Kasumi-1 (cell line): ENCODE results near the gene SKOR1.
A peak's percentile ranks its signal among the peaks of the same experiment; 100 is the strongest.

Experiments
- DNase-seq, 2 experiments: peaks; one replicate each; lab custom pipeline; 2025; lab: John Stamatoyannopoulos, UW

SKOR1 gene

DNA sequence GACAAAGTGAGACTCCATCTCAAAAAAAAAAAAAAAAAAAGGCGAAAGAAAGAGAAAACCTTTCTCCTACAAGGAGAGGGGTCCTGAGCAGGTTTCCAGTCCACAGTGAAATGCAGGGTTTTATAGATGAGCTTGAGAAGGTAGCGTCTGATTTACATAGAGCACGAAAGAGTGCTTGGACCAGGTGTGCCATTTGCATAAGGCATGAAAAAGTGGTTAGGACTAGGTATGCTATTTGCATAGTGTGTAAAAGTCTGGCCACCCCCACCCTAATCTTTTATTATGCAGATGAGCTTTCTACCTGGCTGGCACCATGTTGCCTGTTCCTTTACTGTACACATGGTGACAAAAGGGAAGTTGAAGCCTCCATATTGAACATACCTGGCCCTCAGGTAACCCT is 28.1 kb downstream of the SKOR1 start:
- no peak for DNase-seq

DNA sequence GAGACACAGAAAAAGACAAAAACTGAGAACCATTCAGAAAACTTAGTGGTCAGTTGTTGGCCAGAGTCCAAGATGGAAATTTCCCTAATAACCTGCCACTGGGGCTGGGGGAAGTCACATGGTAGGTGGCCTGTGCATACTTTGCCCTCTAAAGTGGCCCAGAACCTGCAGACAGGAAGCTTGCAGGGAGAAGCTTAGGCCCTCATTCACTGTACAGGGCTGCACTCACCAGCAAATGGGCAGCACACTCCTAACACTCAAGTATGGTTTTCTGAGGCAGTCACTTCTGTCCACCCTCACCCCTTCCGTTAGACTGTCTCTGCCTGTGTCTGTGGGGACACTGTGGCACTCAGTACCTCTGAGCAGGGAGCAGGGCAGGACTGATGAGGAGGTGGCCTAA is 29.0 kb downstream of the SKOR1 start:
- no peak for DNase-seq

DNA sequence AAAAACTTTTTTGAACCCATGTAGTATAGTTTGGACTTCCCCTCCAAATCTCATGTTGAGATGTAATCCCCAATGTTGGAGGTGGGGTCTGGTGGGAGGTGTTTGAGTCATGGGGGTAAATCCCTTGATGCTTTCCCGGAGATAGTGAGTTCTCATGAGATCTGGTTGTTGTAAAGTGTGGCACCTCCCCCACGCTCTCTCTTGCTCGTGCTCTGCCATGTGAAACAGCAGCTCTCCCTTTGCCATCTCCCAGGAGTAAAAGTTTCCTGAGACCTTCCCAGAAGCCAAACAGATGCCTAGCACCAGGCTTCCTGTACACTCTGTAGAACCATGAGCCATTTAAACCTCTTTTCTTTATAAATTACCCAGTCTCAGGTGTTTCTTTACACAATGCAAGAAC is 30.5 kb downstream of the SKOR1 start:
- no peak for DNase-seq

DNA sequence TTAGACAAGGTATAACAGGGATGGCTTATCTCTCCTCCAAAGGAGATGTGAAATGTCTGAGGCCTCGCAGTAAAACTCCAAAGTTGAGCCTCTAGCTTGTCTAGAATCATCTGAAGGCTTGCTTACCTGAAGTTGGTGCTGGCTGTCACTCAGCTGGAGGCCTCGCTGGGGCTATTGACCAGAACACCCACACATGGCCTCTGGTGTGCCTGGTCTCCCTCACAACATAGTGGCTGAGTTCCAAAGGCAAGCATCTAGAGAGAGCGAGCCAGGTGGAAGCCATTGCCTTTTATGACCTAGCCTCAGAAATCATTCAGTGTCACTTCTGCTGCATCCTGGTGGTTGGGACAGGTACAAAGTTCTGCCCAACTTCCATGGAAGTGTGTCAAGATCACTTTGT is 31.9 kb downstream of the SKOR1 start:
- DNase-seq = no peak

DNA sequence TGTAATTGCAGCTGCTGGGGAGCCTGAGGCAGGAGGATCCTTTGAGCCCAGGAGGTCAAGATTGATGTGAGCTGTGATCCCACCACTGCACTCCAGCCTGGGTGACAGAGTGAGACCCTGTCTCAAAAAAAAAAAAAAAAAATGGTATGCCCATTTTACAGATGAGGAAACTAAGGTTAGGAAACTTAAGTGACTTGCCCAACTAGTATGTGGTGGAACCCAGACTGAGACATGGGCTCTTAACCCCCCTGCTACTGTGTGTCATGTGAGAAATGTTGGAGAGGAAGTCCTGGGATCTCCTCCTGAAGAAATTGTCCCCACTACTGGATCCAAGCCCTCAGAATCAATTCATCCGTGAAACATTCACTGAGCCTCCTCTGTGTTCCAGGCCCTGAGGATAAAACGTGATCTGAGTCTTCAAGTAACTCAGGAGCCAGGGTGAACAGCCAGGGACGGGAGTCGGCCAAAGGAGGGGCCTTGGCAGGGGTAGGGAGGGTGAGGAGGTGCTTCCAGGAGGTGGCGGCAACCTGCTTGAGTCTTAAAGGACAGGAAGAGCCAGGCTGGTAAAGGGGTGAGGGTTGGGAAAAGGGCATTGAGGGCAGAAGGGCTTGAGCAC is 34.1 kb downstream of the SKOR1 start:
- no peak for DNase-seq

DNA sequence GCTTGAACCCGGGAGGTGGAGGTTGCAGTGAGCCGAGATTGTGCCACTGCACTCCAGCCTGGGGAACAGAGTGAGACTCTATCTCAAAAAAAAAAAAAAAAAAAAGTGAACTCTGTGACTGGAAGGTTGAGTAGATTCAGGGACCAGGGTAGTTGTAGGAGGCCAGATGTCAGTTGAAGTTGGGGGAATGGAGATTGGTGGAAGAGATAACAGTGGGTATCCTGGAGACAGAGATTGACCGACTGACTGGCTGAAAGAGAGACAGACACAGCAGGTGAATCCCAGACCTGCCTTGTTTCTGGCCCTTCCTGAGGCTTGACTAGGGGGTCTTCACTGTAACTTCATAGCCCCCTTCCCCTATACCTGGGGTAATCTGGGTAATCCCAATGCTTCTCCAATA is 36.7 kb downstream of the SKOR1 start:
- no peak for DNase-seq

DNA sequence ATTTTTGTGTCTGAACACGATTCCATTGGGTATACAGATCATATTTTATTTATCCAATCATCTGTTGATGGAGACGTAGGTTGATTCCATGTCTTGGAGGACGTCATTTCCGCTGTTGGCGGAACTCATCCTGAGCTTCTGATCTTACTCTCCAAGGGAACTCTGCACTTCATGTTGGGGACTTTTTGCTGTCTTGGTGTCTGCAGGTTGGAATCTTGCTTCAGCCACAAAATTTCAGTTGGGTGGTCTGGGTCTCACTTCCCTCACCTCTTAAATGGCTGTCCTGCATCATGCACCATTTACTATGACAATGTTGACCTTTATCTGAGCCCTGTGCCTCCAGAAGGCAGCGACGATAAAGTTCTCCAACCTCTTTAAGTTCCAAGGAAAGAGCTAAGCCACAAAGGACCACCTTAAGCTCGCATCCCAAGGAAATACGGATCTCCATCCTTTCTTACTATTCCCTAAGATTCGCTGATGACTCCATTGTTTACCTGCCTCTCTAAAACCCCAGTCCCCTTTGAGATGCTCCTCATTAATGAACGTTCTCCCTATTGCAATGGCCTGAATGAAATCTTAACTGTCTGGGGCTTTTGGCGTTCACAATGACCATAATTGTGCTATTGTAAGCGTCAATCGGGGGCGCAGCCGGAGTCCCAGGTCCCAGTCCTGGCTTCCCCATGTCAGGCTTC is 37.6 kb downstream of the SKOR1 start:
- DNase-seq = no peak

DNA sequence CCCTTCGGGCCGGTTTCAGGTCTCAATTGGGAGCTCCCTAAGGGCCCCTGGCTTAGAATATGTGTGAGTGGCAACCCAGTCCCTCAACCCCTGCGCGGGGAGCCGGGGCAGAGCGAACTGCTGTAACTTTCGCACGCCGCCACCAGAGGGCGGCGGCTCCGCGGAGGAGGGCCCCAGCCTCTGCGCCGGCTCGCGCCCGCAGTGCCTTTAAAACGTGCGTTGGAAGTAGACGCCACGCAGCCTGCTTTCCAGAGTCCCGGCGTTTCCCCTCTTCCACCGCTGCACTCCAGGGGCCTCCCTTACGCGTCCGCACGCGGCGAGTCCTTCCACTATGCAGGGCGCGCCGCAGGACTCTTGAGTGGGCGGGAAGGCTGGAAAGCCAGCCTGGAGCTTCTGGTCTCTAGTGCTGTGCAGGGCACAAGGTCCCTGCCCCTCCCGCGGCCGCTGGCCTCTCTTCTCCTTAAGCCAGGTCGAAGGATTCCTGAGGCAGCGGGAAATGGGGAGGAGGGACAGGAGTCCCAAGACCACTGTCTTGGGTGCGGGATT is 38.2 kb downstream of the SKOR1 start:
- DNase-seq = peak; percentile 81 to 88

DNA sequence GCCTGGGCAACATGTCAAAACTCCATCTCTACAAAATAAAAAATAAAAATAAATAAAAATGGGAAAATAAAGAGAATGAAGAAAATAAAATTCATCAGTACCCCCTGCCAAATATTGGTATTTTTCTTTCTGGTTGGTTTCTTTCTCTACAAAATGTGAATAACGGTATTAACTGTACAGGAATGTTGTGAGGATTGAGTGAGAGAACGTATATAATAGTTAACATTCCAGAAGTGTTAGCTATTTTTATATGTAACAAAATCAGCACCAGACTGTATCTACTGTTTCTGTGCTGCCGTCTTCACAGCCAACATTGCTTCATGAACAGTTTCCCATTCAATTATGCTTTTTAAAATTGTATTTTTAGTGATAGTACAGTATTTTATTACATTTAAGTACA is 40.0 kb downstream of the SKOR1 start:
- no peak for DNase-seq

DNA sequence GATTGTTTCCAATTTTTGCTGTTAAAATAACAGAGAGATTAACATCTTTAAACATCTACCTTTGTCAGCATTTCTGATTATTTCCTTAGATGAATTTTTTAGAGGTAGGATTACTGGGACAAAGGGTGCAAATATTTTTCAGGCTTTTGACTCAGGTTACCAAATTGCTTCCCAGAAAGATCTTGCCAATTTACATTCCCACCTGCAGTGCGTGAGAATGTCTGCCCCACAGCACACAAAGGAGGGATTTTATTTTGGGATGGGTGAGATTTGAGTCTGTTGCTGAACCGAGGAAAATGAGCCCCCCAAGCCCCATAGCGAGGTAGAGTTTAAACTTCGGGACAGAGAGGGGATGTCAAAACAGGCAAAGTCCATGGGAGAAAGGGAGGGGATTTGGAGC is 40.5 kb downstream of the SKOR1 start:
- no peak for DNase-seq

DNA sequence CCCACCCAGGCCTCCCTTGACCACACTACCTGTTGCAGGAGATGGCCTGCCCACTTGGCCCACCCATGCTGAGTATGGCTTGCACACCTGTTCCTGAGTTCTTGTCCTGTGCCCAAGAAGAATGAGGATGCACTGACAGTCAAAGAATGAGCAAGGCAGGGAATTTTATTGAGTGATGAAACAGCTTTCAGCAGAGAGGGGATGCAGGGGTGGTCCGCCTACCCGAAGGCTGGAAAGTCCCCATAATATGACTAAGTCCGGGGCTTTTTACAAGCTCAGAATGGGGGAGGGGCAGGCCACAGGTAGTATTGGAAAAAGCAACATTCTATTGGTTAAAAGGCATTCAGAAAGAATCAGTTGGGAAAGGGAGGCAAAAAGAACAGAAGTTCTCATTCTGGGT is 44.4 kb downstream of the SKOR1 start:
- no peak for DNase-seq

DNA sequence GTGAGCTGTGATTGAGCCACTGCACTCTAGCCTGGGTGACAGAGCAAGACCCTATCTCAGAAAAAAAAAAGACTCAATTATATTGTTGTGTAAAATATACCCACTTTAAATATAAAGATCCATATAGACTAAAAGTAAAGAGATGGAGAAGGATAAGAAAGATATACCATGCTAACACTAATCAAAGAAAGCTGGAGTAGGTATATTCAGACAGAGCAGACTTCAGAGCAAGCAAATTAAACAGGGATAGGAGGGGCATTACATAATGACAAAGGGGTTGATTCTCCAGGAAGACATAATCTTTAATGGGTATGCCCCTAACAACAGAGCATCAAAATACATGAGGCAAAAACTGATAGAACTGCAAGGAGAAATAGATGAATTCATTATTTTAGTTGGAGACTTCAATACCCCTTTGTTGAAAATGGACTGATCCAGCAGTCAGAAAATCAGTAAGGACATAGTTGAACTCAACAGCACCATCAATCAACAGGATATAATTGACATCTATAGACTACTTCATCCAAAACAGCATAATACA is 45.6 kb downstream of the SKOR1 start:
- DNase-seq = no peak

DNA sequence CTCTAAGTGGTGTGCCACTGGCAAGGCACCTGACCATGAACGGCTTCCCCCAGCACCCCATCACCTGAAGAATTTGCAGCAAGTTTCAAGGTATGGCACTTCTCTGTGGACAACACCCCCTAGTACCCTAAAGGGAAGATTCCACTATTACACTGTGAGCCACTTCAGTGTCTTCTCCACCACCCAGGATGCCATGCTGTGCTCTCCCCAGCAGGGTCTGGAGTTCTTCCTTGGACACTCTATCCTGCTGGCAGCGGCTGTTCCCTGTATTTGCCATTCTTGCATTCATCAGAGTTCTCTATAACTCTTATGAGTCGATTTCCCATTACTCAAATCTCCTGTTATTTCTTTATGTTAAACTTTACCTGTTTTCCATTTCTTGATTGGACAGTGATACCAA is 48.5 kb downstream of the SKOR1 start:
- DNase-seq = no peak

DNA sequence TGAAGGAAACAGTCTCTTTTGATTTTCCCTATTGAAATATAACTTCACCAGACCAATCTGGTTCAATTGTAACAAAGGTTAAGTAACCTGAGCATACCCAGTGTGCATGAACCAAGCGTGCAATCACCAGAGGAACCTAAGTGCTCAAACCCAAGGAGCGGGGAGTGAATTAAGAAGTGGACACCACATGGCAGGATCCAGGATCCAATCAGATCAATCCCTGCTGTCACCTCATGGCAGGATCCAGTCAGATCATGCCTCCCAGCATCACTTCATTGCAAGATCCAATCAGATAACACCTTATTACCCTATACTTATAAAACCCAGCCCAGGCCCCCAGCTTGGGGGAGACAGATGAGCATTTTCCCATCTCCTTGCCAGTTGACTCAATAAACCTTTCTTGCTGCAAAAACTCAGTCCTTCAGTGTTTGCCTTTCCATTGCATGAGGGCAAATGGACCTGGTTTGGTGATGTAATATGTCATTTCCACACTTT is 53.5 kb downstream of the SKOR1 start:
- DNase-seq = no peak

DNA sequence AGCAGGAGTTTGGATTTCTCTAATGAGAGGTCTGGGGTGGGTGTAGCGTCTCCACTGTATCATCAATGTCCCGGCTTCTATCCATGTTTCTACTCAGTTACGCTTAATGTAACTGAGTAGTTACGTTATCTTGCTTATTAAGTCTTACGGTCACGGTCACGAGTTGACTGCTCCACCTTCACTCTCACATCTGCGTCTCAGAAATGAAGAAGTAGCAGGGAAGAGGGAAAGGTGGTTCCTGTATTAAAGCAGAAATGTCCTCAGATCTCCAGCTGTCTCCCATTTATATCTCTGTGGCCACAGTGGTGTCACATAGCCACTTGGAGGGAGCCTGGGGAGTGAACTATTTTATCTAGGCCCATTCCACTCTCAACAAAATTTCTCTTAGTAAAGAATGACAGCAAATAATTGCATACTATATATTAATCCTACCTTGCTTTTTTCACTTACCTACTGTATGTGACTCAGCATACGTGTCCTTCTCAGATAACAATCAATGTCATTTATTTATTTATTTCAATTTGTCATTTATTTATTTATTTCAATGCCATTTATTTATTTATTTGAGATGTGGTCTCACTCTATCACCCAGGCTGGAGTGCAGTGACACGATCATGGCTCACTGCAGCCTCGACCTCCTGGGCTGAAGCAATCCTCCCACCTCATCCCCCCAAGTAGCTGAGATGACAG is 54.3 kb downstream of the SKOR1 start:
- peak; percentile 77 to 80 for DNase-seq

DNA sequence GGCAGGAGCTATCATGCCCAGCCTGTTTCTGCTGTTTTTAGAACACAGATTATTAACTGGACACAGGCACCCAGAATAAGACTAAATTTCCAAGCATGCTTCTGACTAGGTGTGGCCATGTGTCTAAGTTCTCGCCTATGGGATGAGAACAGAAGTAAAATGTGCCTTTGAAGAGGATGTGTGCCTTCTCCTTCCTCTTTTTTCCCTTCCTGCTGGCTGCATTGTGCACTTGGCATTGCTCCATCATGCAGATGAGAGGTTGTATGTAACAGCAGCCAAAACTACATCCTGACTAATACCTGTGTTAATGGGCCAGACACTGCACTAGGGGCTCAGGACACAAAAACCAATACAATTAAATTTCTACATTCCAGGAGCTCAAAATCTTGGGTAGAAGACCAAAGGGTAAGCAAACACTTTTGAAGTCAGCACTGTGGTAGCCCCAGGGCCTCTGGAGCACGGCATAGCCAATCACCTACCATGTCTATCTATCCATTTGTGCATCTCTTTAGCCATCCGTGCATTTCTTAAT is 55.4 kb downstream of the SKOR1 start:
- DNase-seq = peak; percentile 86 to 87

DNA sequence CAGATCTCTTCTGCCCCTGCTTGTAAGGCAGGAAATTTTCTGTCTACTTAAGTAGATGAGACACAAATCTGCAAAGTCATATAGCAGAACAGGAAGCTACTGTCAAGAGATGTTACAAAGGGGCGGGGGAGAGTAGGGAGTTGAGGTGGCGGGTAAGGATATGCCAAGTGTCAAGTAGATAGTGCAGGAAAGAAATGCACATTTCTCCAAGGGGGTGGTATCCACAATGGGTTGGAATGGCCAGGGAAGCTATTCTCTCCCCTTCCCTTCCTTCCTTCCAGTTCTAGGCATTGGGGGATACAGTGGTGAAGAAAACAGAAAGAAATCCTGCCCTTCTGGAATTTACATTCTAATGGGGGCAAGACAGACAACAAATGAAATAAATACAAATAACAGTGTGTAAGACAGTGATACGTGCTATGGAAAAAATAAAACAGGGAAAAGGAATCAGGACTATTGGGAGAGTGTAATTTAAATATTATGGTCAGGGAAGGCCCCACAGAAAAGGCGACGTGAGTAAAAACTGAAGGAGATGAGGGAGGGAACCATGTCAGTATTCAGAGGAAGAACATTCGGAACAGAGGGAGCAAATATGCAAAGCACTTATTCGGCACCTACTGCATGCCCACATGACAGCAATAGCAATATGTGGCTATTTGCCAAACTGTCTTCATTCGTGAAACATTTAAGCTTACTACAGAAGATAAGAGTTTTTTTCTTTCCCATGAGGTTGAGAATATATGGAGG is 57.4 kb downstream of the SKOR1 start:
- DNase-seq = peak; percentile 92 to 95

DNA sequence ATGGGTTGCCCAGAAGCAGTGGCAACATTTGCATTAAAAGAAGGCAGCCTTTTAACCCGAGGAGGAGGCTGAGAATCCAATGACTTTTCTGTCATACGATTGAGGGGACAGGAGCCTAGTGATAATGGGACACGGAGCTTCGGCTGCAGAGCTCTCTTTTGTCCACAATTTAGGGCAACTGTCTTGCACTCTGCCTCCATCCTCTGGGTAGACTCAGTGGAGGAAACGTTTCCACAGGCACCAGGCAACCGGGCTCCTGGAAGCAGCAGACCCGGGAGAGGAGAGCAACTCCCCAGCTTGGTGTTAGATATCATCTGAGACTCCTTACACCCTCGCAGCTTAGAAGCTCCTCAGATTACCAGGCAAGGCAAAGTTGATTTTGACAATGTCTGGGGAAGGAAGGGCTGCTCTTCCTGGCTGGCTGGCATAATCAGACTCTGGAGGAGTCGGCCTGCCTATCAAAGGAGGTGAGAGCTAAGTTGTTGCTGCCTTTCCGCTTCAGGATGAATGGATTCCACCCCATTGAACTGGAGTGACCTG is 58.0 kb downstream of the SKOR1 start:
- peak; percentile 29 to 31 for DNase-seq

DNA sequence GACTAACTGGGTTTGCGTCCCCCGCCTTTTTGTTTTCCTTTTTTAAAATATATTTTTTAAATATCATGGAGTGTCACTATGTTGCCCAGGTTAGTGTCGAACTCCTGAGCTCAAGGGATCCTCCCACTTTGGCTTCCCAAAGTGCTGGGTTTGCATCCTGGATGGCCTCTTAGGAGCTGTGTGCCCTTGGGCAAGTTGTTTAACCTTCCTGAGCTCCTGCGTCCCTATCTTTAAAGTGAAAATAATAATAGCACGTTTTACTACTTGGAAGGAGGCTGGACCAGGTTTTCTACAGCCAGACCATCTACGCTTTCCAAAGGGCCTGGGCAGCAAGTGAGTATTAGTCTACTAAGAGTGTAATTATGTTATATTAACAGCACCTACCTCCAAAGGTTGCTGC is 58.7 kb downstream of the SKOR1 start:
- no peak for DNase-seq
